HepG2 (cell line): ENCODE measurements around the gene QSOX2. TPM values are rescaled to one million over a fixed set of nuclear protein-coding genes. Genes with fewer than 3 reads are reported as not detected.

Experiments used
- ATAC-seq: fragments of 200-7000 bp; cut with Tn5 transposase; 3 replicates; pipeline ENCODE4 v1.9.1; 2020; ENCODE audit warnings: mild to moderate bottlenecking, moderate library complexity
- BruUV-seq: library from RNA; stranded (reverse); fragments of 400-500 nt; replicated peaks from 2 replicates; lab custom pipeline; 2021; lab: Mats Ljungman, UMichigan
- CTCF ChIA-PET: fragments of 300-600 bp; formaldehyde crosslinking; extraction: SDS; loops from one replicate; lab custom pipeline; 2021; ENCODE audit warnings: low total read pairs, inconsistent platforms, low intra/inter-chr PET ratio; lab: Yijun Ruan, JAX
- POLR2A ChIA-PET: fragments of 350-600 bp; sonication (Branson Sonifier 250); formaldehyde crosslinking; loops from one replicate; lab custom pipeline; 2020; ENCODE audit warnings: antibody characterized with exemption, inconsistent platforms; lab: Yijun Ruan, JAX
- DNase-seq: peaks from one replicate; pipeline ENCODE4 v3.0.0-alpha.2; 2015; ENCODE audit warnings: low spot score
- FAIRE-seq: peaks from 3 replicates; lab custom pipeline; 2011; peaks lifted over from hg19 to GRCh38; lab: Jason Lieb, UNC
- H2AFZ ChIP-seq: one replicate; pipeline ENCODE4 v1.6.1; 2011; ENCODE audit warnings: low read length, inconsistent platforms
- H3K27ac ChIP-seq: fragments of 300-600 bp; 3 replicates; pipeline ENCODE4 v1.8.0; 2011; ENCODE audit warnings: mixed run types, mild to moderate bottlenecking, mixed read lengths, low read length, inconsistent platforms; ENCODE audit not compliant: insufficient read depth; ENCODE audit errors: extremely low read length
- H3K27me3 ChIP-seq, 2 experiments: fragments of 200-600 bp in 1 of 2; 2 replicates in 1 of 2; 3 replicates in 1 of 2; pipeline versions ENCODE4 v1.6.0 to v1.8.0; 2011; ENCODE audit warnings: low read length in 2 of 2, mild to moderate bottlenecking in 2 of 2, moderate library complexity in 2 of 2, inconsistent platforms in 1 of 2; ENCODE audit not compliant: insufficient read depth in 2 of 2, control insufficient read depth in 1 of 2
- H3K36me3 ChIP-seq, 2 experiments: fragments of 200-600 bp in 1 of 2; replicated peaks in 1 of 2; 2 replicates in 1 of 2; 3 replicates in 1 of 2; pipeline versions ENCODE4 v1.5.1 to v1.8.0; 2011; ENCODE audit warnings: low read length in 2 of 2, inconsistent platforms in 1 of 2; ENCODE audit not compliant: insufficient read depth in 2 of 2, control insufficient read depth in 1 of 2
- H3K4me1 ChIP-seq: 2 replicates; pipeline ENCODE4 v1.5.1; 2012; ENCODE audit warnings: low read length, inconsistent platforms; ENCODE audit not compliant: insufficient read depth
- H3K4me2 ChIP-seq: 2 replicates; pipeline ENCODE4 v1.6.0; 2011; ENCODE audit warnings: low read depth, low read length, inconsistent platforms
- H3K4me3 ChIP-seq, 3 experiments: fragments of 200-600 bp in 1 of 3; sonication (generic), shearing (Covaris generic) in 1 of 3; replicated peaks in 1 of 3; 2 replicates each; pipeline ENCODE4 v1.5.1; 2011 to 2016; ENCODE audit warnings: low read length in 3 of 3, inconsistent platforms in 2 of 3, low read depth in 2 of 3, mild to moderate bottlenecking in 2 of 3, control low read depth in 1 of 3, mixed read lengths in 1 of 3; ENCODE audit not compliant: insufficient read depth in 1 of 3
- H3K79me2 ChIP-seq: one replicate; pipeline ENCODE4 v1.6.1; 2011; ENCODE audit warnings: low read length, inconsistent platforms; ENCODE audit not compliant: insufficient read depth
- H3K9ac ChIP-seq: 2 replicates; pipeline ENCODE4 v1.6.0; 2011; ENCODE audit warnings: mild to moderate bottlenecking, low read depth, low read length, inconsistent platforms; ENCODE audit not compliant: insufficient read depth
- H3K9me3 ChIP-seq: 2 replicates; pipeline ENCODE4 v1.5.1; 2012; ENCODE audit warnings: mild to moderate bottlenecking, low read length
- H4K20me1 ChIP-seq: 2 replicates; pipeline ENCODE4 v1.6.0; 2011; ENCODE audit warnings: inconsistent platforms, mild to moderate bottlenecking, low read length, moderate library complexity; ENCODE audit not compliant: insufficient read depth
- ATAD3A ChIP-seq: sonication (generic); formaldehyde crosslinking; IDR thresholded peaks from 2 replicates; pipeline ENCODE4 v1.4.0; 2020; ENCODE audit warnings: missing genetic modification reagents
- ATF2 ChIP-seq: sonication (generic); formaldehyde crosslinking; IDR thresholded peaks from 2 replicates; pipeline ENCODE4 v1.4.0; 2020; ENCODE audit warnings: missing genetic modification reagents
- EP300 ChIP-seq, 3 experiments: sonication (generic) in 1 of 3; formaldehyde crosslinking in 1 of 3; IDR thresholded peaks; 2 replicates each; pipeline versions ENCODE4 v1.5.1 to v1.6.1; 2011 to 2020; ENCODE audit warnings: low read depth in 2 of 3, low read length in 2 of 3, borderline replicate concordance in 1 of 3, improper control_type of control experiment in 1 of 3, mild to moderate bottlenecking in 1 of 3, missing genetic modification reagents in 1 of 3, moderate library complexity in 1 of 3
- GABPB1 ChIP-seq: IDR thresholded peaks from 2 replicates; pipeline ENCODE4 v1.6.1; 2016; ENCODE audit warnings: mild to moderate bottlenecking, missing genetic modification reagents, moderate library complexity, missing compliant biosample characterization
- ZNF558 ChIP-seq: sonication (generic); formaldehyde crosslinking; IDR thresholded peaks from 2 replicates; pipeline ENCODE4 v1.9.0; 2022; ENCODE audit warnings: mild to moderate bottlenecking, missing genetic modification reagents, borderline replicate concordance
- ZNF619 ChIP-seq: sonication (generic); formaldehyde crosslinking; IDR thresholded peaks from 2 replicates; pipeline ENCODE4 v1.4.0; 2020; ENCODE audit warnings: mild to moderate bottlenecking, missing genetic modification reagents
- ZNF768 ChIP-seq: sonication (generic); formaldehyde crosslinking; IDR thresholded peaks from 2 replicates; pipeline ENCODE4 v1.4.0; 2020; ENCODE audit warnings: missing genetic modification reagents
- WGBS: methylation state at CpG from one replicate; pipeline ENCODE4 v1.1.6; 2017; ENCODE audit warnings: low lambda C conversion rate; 5-methylcytosine and 5-hydroxymethylcytosine counted together
- in situ Hi-C: cut with HindIII; loops from 2 replicates; pipeline ENCODE4 v1.10.0; 2017; ENCODE audit warnings: low pct_unique_long_range_greater_than_20kb; ENCODE audit not compliant: extremely low pct_ligation_motif_present
- intact Hi-C: fragments of 100-400 bp; cut with micrococcal nuclease; formaldehyde crosslinking; loops from one replicate; pipeline ENCODE4 v1.10.0; 2022; ENCODE audit not compliant: unreplicated experiment
- polyA plus RNA-seq, 8 experiments: library from polyadenylated mRNA; depleted of rRNA in 3 of 8; stranded (reverse) in 7 of 8; unstranded in 1 of 8; fragments of >200 nt; fragmentation: Illumina TruSeq in 4 of 8; extraction: Trizol in 4 of 8; gene quantifications; 2 replicates each; pipeline versions ENCODE4 v1.2.1 to v1.2.3, GENCODE V29; 2011 to 2016; ENCODE audit warnings: low read depth in 4 of 8, missing spikeins in 1 of 8, mixed read lengths in 1 of 8; ENCODE audit not compliant: insufficient read depth in 1 of 8
- total RNA-seq, 5 experiments: library from RNA; depleted of rRNA; stranded (reverse); fragments of >200 nt; fragmentation: Illumina TruSeq; extraction: Trizol; gene quantifications; 2 replicates each; pipeline ENCODE4 v1.2.3, GENCODE V29; 2016; ENCODE audit warnings: low read depth in 1 of 5

The QSOX2 gene
- total and polyA plus RNA-seq, 2 of the 13 experiments (the other 11 are each of a cell fraction or from before 2014, with no cell fraction given), result 27.1 to 42.1 TPM

- BruUV-seq, result no TSS peak
- Histone ChIP-seq H3K27me3 (peaks cover 15 to 56% of the 10 kb centered on the region in 2 experiments), H3K4me1 (peaks cover 28% of the 10 kb centered on the region), H3K27ac (no peak overlapping the region), H2AFZ (no peak overlapping the region), H3K9me3 (no peaks in the 10 kb centered on the region), H3K36me3 (no peaks in the 10 kb centered on the region), H3K9ac (no peak overlapping the region), H3K79me2 (no peaks in the 10 kb centered on the region), H3K4me3 (no peak overlapping the region), H3K4me2 (no peak overlapping the region), H4K20me1 (no peaks in the 10 kb centered on the region)
- no peak for ATAC-seq
- no peak for DNase-seq
- 71% methylated on average over 10 of the region's 22 CpGs for WGBS
- ChIA-PET POLR2A (interaction anchor here (1.3 kb wide), 1 partner anchor 72 kb away, joined by 4 read pairs; no protein-coding TSS in a partner anchor), CTCF (no interaction called here)
- intact Hi-C loops, result no loop called here
- TF ChIP-seq ZNF558 (CRISPR knock-in tag) (no peak), EP300 (IDR thresholded peaks at IDR 0.05; ENCODE audit: low read depth in 2 of 2, low read length in 2 of 2) (no peak), EP300 (CRISPR knock-in tag; IDR thresholded peaks at IDR 0.05; ENCODE audit: borderline replicate concordance) (no peak), ATF2 (no peak), GABPB1 (CRISPR knock-in tag) (no peak), ATAD3A (no peak), ZNF768 (no peak), ZNF619 (CRISPR knock-in tag) (no peak)
- in situ Hi-C loops, result no loop called here
- no peak for FAIRE-seq
Measured at GRCh38 chr9:136291306-136292025, 45.9 kb upstream of the QSOX2 start.
